ENCODE results near the gene ADAT1.
A peak's percentile ranks its signal among the peaks of the same experiment; 100 is the strongest.

ADAT1 gene

DNA sequence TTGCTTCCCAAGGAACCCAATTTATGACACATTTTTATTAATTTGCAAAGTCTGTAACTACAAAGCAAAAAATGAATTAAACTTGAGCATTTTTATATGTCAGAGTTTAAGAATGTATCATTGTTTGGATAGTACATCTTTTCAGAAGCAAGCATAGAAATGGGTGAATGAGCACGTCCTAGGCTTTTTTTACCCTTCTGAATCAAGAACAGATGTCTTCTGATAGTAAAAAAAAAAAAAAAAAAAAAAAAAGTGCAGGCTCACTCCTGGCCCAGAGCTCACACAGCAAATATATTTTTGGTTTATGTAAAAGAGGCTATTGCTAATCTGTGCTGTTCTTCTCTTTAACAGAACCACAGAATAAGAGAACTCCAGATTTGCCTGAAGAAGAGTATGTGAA, 30.8 kb upstream of the ADAT1 start:
- TF ChIP-seq, protein P1, sequence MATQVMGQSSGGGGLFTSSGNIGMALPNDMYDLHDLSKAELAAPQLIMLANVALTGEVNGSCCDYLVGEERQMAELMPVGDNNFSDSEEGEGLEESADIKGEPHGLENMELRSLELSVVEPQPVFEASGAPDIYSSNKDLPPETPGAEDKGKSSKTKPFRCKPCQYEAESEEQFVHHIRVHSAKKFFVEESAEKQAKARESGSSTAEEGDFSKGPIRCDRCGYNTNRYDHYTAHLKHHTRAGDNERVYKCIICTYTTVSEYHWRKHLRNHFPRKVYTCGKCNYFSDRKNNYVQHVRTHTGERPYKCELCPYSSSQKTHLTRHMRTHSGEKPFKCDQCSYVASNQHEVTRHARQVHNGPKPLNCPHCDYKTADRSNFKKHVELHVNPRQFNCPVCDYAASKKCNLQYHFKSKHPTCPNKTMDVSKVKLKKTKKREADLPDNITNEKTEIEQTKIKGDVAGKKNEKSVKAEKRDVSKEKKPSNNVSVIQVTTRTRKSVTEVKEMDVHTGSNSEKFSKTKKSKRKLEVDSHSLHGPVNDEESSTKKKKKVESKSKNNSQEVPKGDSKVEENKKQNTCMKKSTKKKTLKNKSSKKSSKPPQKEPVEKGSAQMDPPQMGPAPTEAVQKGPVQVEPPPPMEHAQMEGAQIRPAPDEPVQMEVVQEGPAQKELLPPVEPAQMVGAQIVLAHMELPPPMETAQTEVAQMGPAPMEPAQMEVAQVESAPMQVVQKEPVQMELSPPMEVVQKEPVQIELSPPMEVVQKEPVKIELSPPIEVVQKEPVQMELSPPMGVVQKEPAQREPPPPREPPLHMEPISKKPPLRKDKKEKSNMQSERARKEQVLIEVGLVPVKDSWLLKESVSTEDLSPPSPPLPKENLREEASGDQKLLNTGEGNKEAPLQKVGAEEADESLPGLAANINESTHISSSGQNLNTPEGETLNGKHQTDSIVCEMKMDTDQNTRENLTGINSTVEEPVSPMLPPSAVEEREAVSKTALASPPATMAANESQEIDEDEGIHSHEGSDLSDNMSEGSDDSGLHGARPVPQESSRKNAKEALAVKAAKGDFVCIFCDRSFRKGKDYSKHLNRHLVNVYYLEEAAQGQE (IDR thresholded peaks at IDR 0.05; ENCODE audit: insufficient read depth in 1 of 2, low read depth in 2 of 2, low read length in 2 of 2): no peak
- TF ChIP-seq FOXP2 (optimal IDR thresholded peaks at IDR 0.05; ENCODE audit: borderline replicate concordance, extremely low read depth, extremely low read length, insufficient read depth) (no peak), POLR2AphosphoS5 (IDR thresholded peaks at IDR 0.05; ENCODE audit: low read depth, low read length) (no peak), SIN3A (IDR thresholded peaks at IDR 0.05; ENCODE audit: borderline replicate concordance, insufficient read depth, low read length) (no peak), TAF1 (IDR thresholded peaks at IDR 0.05; ENCODE audit: borderline replicate concordance, insufficient read depth, low read length) (no peak)

DNA sequence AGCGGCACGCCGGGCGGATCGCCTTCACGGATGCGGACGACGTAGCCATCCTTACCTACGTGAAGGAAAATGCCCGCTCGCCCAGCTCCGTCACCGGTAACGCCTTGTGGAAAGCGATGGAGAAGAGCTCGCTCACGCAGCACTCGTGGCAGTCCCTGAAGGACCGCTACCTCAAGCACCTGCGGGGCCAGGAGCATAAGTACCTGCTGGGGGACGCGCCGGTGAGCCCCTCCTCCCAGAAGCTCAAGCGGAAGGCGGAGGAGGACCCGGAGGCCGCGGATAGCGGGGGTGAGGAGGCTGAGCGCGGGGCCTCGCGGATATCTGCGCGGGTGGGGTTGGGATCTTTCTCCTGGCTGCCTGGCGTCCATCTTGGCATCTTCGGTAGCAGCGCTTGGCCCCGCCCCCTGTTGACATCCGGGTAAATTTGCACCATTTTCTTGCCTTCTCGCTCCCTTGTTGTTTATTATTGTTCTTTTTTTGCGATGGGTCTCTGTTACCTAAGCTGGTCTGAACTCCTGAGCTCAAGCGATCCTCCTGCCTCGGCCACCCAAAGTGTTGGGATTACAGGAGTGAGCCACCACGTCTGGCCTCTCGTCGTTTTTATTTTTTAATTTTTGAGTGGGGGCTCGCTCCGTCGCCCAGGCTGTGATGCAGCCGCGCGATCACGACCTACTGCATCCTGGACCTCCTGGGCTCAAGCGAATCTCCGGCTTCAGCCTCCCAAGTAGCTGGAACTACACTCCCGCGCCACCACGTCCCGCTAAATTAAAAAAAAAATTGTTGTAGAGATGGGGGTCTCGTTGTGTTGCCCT, 25.4 kb upstream of the ADAT1 start:
- TF ChIP-seq TAF1 (IDR thresholded peaks at IDR 0.05; ENCODE audit: borderline replicate concordance, insufficient read depth, low read length): 0 out of 2 replicates have a peak, but pooled peaks have one; percentile 43
- no peak for TF ChIP-seq SIN3A (IDR thresholded peaks at IDR 0.05; ENCODE audit: borderline replicate concordance, insufficient read depth, low read length)
- no peak for TF ChIP-seq POLR2AphosphoS5 (IDR thresholded peaks at IDR 0.05; ENCODE audit: low read depth, low read length)
- peak; percentile 57 for TF ChIP-seq FOXP2 (optimal IDR thresholded peaks at IDR 0.05; ENCODE audit: borderline replicate concordance, extremely low read depth, extremely low read length, insufficient read depth)
- TF ChIP-seq, protein P1 (IDR thresholded peaks at IDR 0.05; ENCODE audit: insufficient read depth in 1 of 2, low read depth in 2 of 2, low read length in 2 of 2): no peak

GRCh38 chr16:75647492-75648264, 24.6 kb upstream of the ADAT1 start, which contains the start of the genes KARS1 and TERF2IP:
Gene KARS1, minus strand, starts transcription at chr16:75647665. Its CDS starts 26 bp downstream, at chr16:75647639.
Gene TERF2IP, plus strand, starts transcription at chr16:75647773. Its CDS starts 110 bp downstream, at chr16:75647883.
- TF ChIP-seq, protein P1 (IDR thresholded peaks at IDR 0.05; ENCODE audit: insufficient read depth in 1 of 2, low read depth in 2 of 2, low read length in 2 of 2): peak in 1 of 2 experiments; percentile 55; a peak in 1 of 4 replicates
- TF ChIP-seq TAF1 (IDR thresholded peaks at IDR 0.05; ENCODE audit: borderline replicate concordance, insufficient read depth, low read length): peak; percentile 97
- peak; percentile 87 for TF ChIP-seq POLR2AphosphoS5 (IDR thresholded peaks at IDR 0.05; ENCODE audit: low read depth, low read length)
- TF ChIP-seq SIN3A (IDR thresholded peaks at IDR 0.05; ENCODE audit: borderline replicate concordance, insufficient read depth, low read length): peak; percentile 76; the same call in 1 of the 2 replicates
- TF ChIP-seq FOXP2 (optimal IDR thresholded peaks at IDR 0.05; ENCODE audit: borderline replicate concordance, extremely low read depth, extremely low read length, insufficient read depth): peak; percentile 70

DNA sequence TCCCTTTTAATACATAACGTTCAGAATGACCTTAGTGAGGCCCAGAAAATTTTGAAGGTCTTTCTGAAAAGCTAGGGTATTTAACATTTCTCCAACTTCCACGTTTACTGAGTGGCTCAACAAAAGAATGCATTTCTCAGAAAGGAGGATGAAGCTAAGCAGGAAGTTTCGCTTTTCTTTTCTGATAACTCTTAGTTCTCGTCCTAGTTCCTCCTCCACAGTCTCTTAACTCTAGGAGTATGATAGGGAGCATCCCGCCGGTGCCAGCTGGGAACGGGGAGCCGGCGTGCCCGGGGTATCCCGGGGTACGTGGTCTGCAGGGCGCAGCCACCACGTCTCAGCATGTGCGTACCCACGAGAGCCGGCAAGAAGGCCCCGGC, 24.0 kb upstream of the ADAT1 start:
- TF ChIP-seq POLR2AphosphoS5 (IDR thresholded peaks at IDR 0.05; ENCODE audit: low read depth, low read length): no peak
- no peak for TF ChIP-seq TAF1 (IDR thresholded peaks at IDR 0.05; ENCODE audit: borderline replicate concordance, insufficient read depth, low read length)
- no peak for TF ChIP-seq FOXP2 (optimal IDR thresholded peaks at IDR 0.05; ENCODE audit: borderline replicate concordance, extremely low read depth, extremely low read length, insufficient read depth)

DNA sequence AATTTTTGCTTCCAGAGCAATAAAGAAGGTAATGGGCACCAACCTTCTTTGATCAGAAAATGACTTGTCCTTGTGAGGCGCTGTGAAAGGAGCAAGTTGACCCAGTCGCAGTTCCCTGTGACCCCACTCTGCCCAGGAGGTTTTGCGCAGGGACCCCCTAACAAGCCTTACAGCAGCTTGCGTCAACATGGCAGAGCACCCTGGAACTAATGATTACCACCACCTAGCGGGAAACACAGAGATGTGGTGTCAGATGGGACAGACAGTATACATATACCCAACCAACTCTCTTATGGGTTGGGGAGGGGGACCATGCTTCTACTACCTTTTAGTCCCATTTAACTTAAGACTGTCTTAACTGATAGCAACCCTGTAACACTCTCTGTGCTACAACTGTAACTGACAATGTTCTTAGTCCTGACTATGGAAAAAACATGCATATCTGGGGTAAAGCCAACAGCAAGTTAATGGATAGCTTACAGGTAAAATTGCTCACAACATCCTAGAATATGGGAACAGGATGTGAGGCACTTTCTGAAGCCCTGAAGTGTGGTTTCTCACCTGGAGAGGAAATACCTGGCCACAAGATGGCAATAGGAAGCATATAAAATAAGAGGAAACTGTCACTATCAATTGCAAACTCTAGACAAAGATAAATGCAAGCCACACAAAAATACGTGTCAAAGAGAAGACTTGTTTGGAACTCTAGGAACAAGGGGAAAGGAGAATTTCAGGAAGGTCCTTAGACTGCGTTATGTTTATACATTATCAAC, 21.3 kb upstream of the ADAT1 start:
- TF ChIP-seq FOXP2 (optimal IDR thresholded peaks at IDR 0.05; ENCODE audit: borderline replicate concordance, extremely low read depth, extremely low read length, insufficient read depth): no peak
